GM18502 (cell line): Measurements from ENCODE around the gene ABCB11.
"Not testable (repeated sequence)": the region's sequence is repeated elsewhere in the genome, so short reads cannot be mapped to it uniquely, and the experiment has no call there.

ENCODE experiments used
- ATAC-seq: cut with Tn5 transposase; IDR thresholded peaks from one replicate; pipeline ENCODE4 v1.9.1; 2021; ENCODE audit warnings: mild to moderate bottlenecking; ENCODE audit not compliant: unreplicated experiment, poor library complexity

Gene ABCB11

DNA sequence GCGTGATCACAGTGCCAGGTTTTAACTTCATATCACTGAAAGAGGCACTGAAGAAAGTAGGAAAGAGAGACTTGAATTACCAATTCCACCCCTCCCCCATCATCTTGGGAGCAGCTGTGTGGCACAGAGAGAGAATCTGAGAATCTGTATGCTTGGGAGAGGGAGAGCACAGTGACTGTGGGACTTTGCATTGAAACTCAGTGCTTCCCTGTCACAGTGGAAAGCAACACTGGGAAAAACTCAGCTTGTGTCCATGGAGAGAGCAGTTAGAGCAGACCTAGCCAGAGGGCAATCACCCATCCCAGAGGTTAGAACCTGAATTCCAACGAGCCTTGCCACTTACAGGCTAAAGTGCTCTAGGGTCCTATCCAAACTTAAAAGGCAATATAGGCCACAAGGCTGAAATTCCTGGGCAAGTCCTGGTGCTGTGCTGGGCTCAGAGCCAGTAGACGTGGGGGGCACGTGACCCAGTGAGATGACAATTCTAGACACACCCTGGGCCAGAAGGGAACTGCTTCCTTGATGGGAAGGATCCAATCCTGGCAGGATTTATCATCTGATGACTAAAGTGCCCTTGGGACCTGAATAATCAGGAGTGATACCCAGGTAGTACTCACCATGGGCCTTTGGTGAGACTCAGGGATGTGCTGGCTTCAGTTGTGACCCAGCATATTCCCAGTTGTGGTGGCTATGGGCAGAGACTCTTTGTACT is 15.5 kb upstream of the ABCB11 start:
- no peak for ATAC-seq

DNA sequence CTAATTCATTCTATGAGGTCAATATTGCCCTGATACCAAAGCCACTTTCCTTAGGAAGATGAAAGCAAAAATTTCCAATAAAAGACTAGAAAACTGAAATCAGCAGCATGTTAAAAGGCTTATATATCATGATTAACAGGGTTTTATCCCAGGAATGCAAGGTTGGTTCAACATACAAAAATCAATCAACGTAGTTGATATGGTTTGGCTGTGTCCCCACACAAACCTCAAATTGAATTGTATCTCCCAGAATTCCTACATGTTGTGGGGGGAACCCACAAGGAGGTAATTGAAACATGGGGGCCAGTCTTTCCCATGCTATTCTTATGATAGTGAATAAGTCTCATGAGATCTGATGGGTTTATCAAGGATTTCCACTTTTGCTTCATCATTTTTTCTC is 11.7 kb upstream of the ABCB11 start:
- ATAC-seq = no peak

DNA sequence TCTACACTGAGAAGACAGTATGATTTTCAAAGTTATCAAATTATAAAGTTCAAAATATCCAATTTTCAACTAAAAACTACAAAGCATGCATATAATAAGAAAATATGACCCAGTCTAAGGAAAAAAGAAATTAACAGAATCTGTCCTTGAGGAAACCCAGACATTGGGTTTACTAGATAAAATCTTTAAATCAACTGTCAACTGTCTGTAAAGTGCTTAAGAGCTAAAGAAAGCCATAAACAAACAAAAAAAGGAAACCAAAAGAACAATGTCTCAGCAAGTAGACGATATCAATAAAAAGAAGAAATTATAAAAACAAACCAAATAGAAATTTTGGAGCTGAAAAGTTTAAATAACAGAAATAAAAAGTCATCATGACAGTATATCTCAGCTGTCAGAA is 10.5 kb upstream of the ABCB11 start:
- ATAC-seq = no peak

DNA sequence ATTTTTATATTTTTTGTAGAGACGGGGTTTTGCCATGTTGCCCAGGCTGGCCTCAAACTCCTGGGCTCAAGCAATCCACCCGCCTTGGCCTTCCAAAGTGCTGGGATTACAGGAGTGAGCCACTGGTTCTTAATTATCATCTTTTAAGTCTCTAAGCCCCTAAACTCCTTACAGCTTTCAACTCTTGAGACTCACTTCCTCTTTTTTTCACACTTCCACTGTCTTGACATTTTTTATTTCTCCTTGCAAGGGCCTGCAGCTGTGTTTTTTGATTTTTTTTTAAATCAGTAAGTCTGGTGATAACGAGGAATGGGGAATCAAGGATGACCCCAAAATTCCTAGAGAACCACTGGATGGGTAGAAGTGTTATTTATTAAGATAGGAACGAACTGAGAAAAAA is 8.6 kb upstream of the ABCB11 start:
- no peak for ATAC-seq

DNA sequence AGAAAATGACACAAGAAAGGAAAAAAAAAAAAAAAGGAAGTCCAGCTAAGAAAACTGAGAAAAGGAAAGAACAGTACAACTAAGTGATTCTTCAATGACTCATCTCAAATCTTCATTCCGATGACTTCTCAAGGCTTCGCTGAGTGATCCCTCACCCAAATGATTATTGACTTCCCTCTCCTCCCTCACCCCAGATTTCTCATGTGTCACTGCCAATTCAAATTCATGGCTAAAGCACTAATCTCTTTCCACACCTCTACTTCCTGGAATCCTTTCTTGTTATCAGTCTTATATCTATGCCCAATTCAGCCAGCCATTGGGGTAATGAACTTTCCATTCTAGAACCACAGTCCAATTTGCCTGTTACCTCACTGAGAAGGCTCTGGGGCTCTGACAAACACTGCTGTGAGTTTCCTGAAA is 7.2 kb upstream of the ABCB11 start:
- peak; percentile 70 for ATAC-seq

DNA sequence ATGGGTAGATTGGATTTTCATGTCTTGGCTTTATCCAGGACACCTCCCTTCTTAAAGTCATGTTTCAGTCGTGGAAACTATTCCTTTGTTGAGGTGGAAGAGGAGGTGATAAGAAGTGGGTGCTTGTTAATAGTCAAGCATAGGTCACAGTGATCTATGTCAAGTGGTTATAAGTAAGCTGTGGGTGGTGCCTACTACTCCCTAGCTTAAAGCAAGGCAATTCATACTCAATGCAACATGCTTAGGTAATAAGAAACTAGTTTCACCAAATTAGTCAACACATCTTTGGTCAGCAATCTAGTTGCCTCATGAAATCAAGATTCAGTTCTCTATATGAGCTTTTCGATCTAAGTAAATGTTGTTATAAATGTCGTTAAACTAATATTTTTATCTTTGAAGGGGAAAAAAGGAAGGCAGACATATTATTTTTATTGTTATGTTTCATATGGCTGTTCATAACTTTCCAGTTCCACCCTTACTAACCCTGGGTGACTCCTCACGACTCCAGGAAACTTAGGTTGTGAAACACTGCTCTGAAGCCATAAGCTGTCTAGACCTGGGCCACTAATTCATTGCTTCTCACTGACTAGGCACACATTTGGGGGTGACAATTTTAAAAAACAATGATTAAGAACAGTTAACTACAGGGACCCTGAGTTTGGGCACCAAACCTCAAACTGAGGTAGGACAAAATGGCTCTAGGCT is 5.8 kb upstream of the ABCB11 start:
- peak; percentile 72 for ATAC-seq

DNA sequence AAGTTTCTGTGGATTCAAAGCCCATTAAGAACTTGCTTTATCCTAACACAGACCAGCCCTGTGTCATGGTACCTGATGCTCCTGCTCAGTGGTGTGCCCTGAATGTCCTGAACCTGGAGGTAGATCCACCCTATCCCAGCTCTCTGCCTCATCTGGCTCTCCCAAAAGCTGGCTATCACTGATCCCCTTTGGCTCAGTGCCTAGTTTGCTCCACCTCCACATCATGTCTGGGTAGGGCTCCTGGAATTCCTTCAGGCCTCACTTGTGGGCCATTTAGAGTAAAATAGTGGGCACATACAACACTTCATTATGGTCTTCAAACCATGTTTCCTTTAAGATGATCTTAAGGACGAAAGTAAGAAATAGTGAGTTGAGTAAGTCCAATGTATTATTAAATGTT is 4.8 kb upstream of the ABCB11 start:
- ATAC-seq = no peak

DNA sequence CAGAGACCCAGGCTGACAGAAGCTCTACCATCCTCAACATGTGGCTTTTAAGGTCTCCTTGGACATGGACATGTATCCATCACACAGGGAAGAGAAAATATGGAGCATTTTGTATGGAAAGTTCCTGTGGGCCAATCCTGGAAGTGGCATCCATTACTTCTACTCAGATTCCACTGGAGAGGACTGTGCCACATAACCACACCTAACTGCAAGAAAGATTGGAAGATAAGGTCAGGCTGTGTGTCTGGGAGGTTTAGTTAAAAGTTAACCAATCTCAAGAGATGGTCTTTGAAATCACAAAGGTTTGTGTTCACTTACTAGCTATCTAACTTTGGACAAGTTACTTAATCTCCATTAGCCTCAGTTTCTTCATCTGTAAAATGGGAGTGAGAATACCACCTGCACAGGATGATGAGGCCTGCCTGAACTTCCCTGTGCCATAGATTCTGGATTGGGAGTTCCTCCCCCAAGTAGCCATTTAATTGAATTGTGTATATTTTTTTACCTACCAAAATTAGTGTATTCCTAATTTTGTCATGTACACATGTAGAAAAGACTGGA is 3.9 kb upstream of the ABCB11 start:
- ATAC-seq = no peak

DNA sequence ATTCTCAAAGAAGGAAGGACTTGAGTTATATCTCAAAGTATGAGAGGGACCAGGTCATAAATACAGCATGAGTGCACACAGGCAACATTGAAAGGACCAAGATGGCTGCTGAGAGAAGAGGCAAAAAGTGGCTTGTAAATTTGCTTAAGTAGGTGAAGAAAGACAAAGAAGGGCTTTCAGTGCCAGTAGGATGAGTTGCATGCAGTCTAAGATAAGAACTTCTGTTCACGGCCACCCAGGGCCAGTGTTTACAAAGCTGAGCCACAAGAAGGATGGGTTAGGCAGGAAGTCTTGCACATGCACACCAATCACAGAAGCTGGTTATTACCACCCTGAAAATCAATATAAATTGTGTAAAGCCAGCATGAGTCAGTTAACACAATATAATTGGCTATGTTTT is 3.1 kb upstream of the ABCB11 start:
- ATAC-seq = no peak

DNA sequence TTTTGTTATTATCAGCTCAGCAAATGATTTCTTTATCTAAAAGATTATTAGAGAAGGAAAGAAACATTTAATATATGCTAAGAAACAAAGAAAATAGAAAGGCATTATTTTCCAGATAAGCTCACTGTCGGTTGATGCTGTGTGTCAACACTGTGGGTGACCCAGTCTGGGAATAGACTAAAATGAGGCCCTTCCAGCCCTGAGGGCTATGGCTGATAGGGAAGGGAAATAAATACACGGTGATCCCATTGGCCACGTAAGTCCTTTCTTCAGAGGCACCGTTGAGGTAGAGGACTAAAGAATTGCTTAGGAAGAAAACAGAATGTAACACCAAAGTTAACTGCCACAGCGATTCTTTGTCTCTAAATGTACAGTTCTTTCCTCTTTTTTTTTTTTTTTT is 1.8 kb downstream of the ABCB11 start:
- ATAC-seq = no peak

DNA sequence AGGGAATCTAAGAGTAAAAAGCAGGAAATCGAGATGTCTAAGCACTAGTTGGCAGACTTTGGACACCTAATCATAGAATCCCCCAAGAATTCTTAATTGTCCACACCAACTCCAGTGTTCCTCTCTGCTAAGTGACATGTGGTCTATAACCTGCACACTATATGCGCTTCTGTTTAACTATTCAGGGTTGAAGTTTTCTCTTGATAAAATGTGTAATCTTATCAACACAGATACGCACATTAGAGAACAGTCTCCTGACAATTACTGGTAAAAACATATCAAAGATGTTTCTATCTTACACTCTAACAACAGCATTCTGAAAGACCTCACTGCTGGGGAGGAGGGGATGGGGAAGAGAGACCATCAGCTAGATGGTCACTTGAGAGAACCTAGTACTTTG is 3.9 kb downstream of the ABCB11 start:
- no peak for ATAC-seq

DNA sequence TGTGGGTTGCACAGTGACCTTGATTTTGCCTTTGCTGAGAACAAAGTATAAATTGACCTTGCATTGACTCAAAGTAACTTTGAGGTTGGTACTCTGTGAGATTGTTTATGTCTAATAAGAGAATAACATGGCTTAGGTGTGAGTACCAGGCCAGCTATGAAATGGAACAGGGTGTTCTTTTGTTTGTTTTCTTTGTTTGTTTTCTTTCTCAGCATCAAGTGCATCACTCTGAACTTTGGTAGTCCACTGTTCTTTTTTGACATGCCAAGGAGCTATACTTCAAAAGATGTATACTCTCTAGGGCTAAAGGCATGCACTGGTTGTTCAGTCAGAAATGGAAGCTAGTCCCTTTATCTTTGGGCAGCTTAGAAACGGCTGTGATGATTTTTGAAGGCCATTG is 5.1 kb downstream of the ABCB11 start:
- ATAC-seq = no peak

DNA sequence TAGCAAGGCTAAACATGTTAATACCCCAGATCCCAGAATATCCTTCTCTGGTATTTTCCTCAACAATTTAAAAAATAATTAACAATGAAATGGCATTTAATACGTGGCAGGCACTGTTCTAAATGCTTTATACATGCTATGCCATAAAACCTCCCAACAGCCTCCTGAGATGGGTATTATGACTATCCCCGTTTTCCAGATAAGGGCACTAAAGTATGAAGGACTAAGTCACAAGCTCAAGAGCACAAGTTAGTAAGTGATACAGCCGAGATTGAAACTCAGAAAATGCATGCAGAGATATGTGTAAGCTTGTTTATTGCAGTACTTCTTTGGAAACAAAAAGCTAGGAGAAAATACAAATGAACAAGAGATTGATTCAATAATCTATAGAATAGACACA is 8.0 kb downstream of the ABCB11 start:
- ATAC-seq = no peak

DNA sequence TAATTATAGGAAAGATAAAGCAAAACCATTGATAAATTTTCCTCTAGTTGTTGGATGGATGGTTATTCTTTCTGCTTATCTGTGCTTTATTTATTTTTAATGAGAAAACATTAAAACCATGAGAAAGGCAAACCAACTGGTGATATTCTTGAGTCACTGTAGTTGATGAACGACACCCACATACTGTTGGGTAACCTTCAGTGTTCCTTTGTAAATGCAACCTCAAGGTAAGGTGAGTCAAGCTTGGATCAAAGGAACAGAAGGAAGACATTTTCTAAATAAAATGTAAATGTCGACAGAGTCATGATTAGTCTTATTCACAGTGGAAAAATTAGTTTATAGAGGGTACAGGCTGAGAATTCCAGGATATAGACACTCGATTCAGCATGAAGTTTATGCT is 12.7 kb downstream of the ABCB11 start:
- no peak for ATAC-seq

DNA sequence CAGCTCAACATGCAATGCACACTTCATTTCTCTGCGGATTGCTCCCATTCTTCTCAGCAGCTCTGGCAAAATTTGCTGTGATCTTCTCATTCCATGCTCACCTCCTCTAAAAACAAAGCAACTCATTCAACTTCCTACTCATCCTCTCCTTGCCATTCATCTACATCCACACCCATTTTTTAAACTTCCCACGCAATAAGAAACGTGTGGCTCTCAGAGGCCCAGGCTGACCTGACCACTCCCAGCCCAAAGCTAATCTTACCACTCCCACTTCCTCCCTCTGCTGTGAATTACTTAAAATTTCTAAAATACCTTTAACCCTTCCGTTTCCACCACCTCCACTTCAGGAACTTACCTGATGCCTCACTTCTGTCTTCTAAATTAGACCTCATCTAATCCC is 15.2 kb downstream of the ABCB11 start:
- no peak for ATAC-seq

DNA sequence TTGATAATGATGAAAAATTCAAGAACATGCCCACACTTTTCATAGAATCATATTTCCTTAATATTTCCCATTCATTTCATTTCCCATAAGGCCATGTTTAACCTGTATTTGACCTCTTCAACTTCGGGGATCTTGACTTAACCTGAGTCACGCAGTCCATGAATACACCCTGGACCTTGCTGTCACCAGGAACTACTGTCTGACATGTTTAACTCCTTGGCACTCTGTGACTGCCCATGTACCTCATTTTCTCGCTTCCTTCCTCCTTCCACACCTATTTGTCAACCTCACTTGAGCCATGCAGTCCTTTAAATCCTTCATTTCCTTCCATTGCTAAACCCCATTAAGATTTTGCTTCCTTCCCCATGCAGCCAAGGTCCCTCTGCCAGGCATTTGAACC is 16.3 kb downstream of the ABCB11 start:
- no peak for ATAC-seq

DNA sequence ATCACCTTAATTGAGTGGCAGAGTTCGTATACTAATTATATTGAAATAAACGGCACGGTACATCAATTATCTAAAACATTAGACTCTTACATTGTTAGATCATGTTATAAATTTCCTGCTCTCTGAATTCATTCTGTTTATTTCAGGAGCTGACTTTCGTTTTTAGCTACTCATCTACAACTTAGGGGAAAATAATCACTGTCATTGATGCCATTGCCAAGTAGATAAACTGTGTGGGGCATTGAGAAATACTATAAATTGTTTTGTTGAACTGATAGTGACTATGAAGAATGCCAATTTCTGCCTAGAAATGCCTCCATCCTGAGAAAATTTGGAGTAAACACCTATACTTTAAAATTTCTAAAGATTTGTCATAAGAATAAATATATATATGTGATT is 17.5 kb downstream of the ABCB11 start:
- ATAC-seq = no peak

DNA sequence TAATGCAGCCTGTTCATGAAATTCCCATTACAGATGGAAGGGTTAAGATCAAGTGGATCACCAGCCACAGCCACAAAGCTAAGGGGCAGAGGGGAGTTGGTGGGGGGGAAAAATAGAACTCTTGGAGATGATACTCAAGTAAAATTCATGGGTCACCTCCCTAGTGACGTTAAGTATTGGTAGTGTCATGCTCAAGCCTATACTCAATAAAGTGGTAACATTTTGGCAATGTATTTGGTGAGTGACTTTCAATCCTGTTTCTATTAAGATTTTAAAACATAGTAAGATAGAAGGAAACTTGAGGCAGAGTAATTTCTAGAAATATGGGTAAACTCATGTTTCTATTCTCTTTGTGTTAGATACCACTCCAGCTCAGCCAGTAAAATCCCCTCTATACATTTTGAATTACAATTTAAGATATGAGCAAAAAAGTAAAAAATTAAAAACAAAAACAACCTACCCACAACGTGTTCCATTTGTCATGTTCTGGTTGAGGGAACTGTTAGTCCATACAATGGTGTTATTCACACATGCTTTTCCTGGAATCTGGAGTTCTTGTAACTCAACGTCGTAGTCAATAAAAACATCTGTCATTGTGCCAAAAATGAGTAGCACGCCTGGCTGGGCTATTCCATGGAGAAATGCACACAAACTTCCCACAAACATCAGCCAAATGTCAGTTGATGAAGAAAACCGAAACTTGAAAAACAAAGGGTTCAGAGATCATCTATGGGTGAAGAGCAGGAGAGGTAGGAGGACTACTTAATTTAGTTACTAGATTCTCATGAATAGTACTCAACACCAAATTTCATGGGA is 18.1 kb downstream of the ABCB11 start:
- no peak for ATAC-seq

DNA sequence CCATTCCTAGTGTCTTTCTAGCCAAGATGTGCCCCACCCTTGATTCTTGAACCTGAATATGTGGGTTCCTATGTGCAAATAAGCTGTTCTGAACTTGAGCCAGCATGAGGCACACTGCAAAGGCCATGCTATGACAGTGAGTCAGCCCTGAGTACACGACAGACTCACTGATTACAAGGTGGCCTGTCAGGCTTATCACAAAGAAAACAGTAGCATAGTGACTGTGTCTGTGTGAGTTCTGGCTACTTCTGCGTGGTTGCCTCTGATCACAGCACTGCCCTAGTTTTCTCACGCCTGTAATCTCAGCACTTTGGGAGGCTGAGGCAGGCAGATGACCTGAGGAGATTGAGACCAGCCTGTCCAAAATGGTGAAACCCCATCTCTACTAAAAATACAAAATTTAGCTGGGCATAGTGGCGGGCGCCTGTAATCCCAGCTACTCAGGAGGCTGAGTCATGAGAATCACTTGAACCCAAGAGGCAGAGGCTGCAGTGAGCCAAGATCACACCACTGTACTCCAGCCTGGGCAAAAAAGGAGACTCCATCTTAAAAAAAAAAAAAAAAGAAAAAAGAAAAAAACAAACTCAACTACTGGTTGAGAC is 18.8 kb downstream of the ABCB11 start:
- ATAC-seq = not testable (repeated sequence)

DNA sequence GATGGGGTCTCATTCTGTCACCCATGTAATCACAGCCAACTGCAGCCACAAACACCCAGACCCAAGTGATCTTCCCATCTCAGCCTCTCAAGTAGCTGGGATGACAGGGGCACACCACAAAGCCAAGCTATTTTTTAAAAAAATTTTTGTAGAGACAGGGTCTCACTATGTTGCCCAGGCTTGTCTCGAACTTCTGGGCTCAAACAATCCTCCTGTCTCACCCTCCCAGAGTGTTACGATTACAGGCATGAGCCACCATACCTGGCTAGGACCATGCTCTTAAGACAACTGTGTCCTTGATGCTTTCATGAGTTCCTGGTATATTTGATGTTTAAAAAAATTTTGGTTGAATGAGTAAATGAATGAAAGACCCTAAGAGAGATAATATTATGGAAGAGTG is 19.4 kb downstream of the ABCB11 start:
- ATAC-seq = no peak
